Gastrocnemius medialis (tissue), 4 donors: Measurements from ENCODE around the gene KLF3.

Source experiments
- CTCF ChIP-seq, 5 experiments: fragments of 450-650 bp in 3 of 5; fragments of 200-600 bp in 2 of 5; sonication (generic) in 2 of 5; IDR thresholded peaks in 4 of 5; conservative IDR thresholded peaks in 1 of 5; 1 replicate in 4 of 5; 2 replicates in 1 of 5; pipeline ENCODE4 v1.5.1; 2016 to 2019; ENCODE audit warnings: antibody characterized with exemption in 5 of 5, mild to moderate bottlenecking in 3 of 5, moderate library complexity in 3 of 5
- POLR2A ChIP-seq, 2 donors: fragments of 450-650 bp; IDR thresholded peaks; one replicate each; pipeline ENCODE4 v1.6.1; 2017; ENCODE audit warnings: antibody characterized with exemption in 2 of 2, mild to moderate bottlenecking in 2 of 2, moderate library complexity in 2 of 2

GRCh38 chr4:38723114-38723513, 59.1 kb downstream of the KLF3 start:
- TF ChIP-seq CTCF (IDR thresholded peaks at IDR 0.05 in 4 of 5, conservative IDR thresholded peaks at IDR 0.05 in 1 of 5) (no peak), POLR2A (IDR thresholded peaks at IDR 0.05) (no peak)
